ENCODE results near the gene NOL3. TPM values are rescaled to one million over a fixed set of nuclear protein-coding genes. Genes with fewer than 3 reads are reported as not detected.

NOL3 gene
- total and polyA plus RNA-seq, 8 donors: 11.9 to 36.7 (median 18.4) TPM

- no peaks in the 10 kb centered on the region for H3K9me3 ChIP-seq
- H3K4me3 ChIP-seq: no peak overlapping the region
- no peak for ATAC-seq
- H3K27ac ChIP-seq: peak overlapping the region in 1 of 2 donors; percentile 4
- DNase-seq: peak in 1 of 4 donors; percentile 15
- intact Hi-C loops (cut with DNase I): loop anchor here in 1 of 2 donors (10.0 kb wide), 1 partner anchor 207 kb away; no protein-coding TSS in a partner anchor
- peaks cover 33 to 72% of the 10 kb centered on the region in 2 donors for H3K4me1 ChIP-seq
- TF ChIP-seq CTCF (IDR thresholded peaks at IDR 0.05): no peak
- no peaks in the 10 kb centered on the region for H3K36me3 ChIP-seq
- peaks cover 0 to 26% of the 10 kb centered on the region in 2 donors for H3K27me3 ChIP-seq
Measured at GRCh38 chr16:67181346-67181745, 11.0 kb downstream of the NOL3 start.

GRCh38 chr16:67182288-67182687 is 11.9 kb downstream of the NOL3 start:
- TF ChIP-seq CTCF (IDR thresholded peaks at IDR 0.05): no peak
- DNase-seq: no peak
- Histone ChIP-seq H3K27me3 (peaks cover 0 to 23% of the 10 kb centered on the region in 2 donors), H3K36me3 (no peaks in the 10 kb centered on the region), H3K4me3 (peak overlapping the region in 1 of 2 donors; percentile 81), H3K4me1 (peaks cover 33 to 70% of the 10 kb centered on the region in 2 donors), H3K9me3 (no peaks in the 10 kb centered on the region), H3K27ac (no peak overlapping the region)
- ATAC-seq: no peak
- intact Hi-C loops (cut with DNase I): loop anchor here in 1 of 2 donors (10.0 kb wide), 1 partner anchor 207 kb away; no protein-coding TSS in a partner anchor

- peak in 1 of 4 donors; percentile 66 for DNase-seq
- TF ChIP-seq CTCF (IDR thresholded peaks at IDR 0.05): no peak
- H3K9me3 ChIP-seq: no peaks in the 10 kb centered on the region
- H3K27ac ChIP-seq: peak overlapping the region; percentile 97 to 98
- intact Hi-C loops (cut with DNase I): loop anchor here in 1 of 2 donors (10.0 kb wide), 1 partner anchor 208 kb away; no protein-coding TSS in a partner anchor
- no peaks in the 10 kb centered on the region for H3K36me3 ChIP-seq
- ATAC-seq: no peak
- H3K4me3 ChIP-seq: peak overlapping the region; percentile 61 to 81
- H3K4me1 ChIP-seq: peaks cover 29 to 61% of the 10 kb centered on the region in 2 donors
- H3K27me3 ChIP-seq: peaks cover 0 to 14% of the 10 kb centered on the region in 2 donors
Measured at GRCh38 chr16:67183284-67183626, 12.9 kb downstream of the NOL3 start.

- peak within 1 kb of the TSS; percentile 97 to 98 for H3K27ac ChIP-seq
- peaks cover 0 to 11% of the 10 kb centered on the region in 2 donors for H3K27me3 ChIP-seq
- intact Hi-C loops (cut with DNase I): loop anchor here in 1 of 2 donors (10.0 kb wide), 1 partner anchor 209 kb away; no protein-coding TSS in a partner anchor
- peak; percentile 94 for ATAC-seq
- TF ChIP-seq CTCF (IDR thresholded peaks at IDR 0.05): peak in 1 of 2 donors; percentile 14
- no peaks in the 10 kb centered on the region for H3K9me3 ChIP-seq
- H3K4me1 ChIP-seq: peaks cover 23 to 57% of the 10 kb centered on the region in 2 donors
- no peaks in the 10 kb centered on the region for H3K36me3 ChIP-seq
- peak within 1 kb of the TSS; percentile 61 to 81 for H3K4me3 ChIP-seq
- DNase-seq: peak; percentile 95 to 97 (median 96)
Measured at GRCh38 chr16:67183627-67184452, 13.5 kb downstream of the NOL3 start, which contains the start of gene MATCAP1. MATCAP1 (minus strand) TSS chr16:67183963; CDS start chr16:67180610, 3,353 bp downstream.

- intact Hi-C loops (cut with DNase I): loop anchor here in 1 of 2 donors (10.0 kb wide), 1 partner anchor 210 kb away; no protein-coding TSS in a partner anchor
Measured at GRCh38 chr16:67184453-67184994, 14.2 kb downstream of the NOL3 start.

More at GRCh38 chr16:67184453-67184994, 14.2 kb downstream of the NOL3 start:
- H3K36me3 ChIP-seq: no peaks in the 10 kb centered on the region
- H3K27ac ChIP-seq: peak overlapping the region; percentile 97 to 98
- H3K27me3 ChIP-seq: peaks cover 0 to 11% of the 10 kb centered on the region in 2 donors
- peaks cover 22 to 52% of the 10 kb centered on the region in 2 donors for H3K4me1 ChIP-seq
- DNase-seq: peak in 1 of 4 donors; percentile 90
- peak overlapping the region; percentile 61 to 81 for H3K4me3 ChIP-seq
- ATAC-seq: peak; percentile 29
- no peak for TF ChIP-seq CTCF (IDR thresholded peaks at IDR 0.05)
- no peaks in the 10 kb centered on the region for H3K9me3 ChIP-seq
